Putamen (tissue), 1 donor: ENCODE data around the gene STON2.
A peak's percentile ranks its signal among the peaks of the same experiment; 100 is the strongest.

Source experiments
- DNase-seq: peaks from one replicate; pipeline ENCODE4 v3.0.0-alpha.2; 2016; ENCODE audit warnings: low spot score

The STON2 gene

GRCh38 chr14:81301813-81302212, 98.3 kb downstream of the STON2 start:
- no peak for DNase-seq

- no peak for DNase-seq
These were observed 98.8 kb downstream of the STON2 start for GRCh38 chr14:81301371-81301770.

GRCh38 chr14:81298911-81299310, 101.2 kb downstream of the STON2 start:
- no peak for DNase-seq

- DNase-seq, result no peak
These were observed 102.0 kb downstream of the STON2 start for GRCh38 chr14:81298122-81298521.

- DNase-seq, result no peak
These were observed 103.9 kb downstream of the STON2 start for GRCh38 chr14:81295958-81296923.

- no peak for DNase-seq
These were observed 110.6 kb downstream of the STON2 start for GRCh38 chr14:81289516-81289915.

- DNase-seq, result no peak
These were observed 113.4 kb downstream of the STON2 start for GRCh38 chr14:81286574-81287370.

- no peak for DNase-seq
These were observed 114.9 kb downstream of the STON2 start for GRCh38 chr14:81285245-81285644.

GRCh38 chr14:81281332-81281731, 118.8 kb downstream of the STON2 start:
- DNase-seq, result no peak

GRCh38 chr14:81280136-81280791, 119.9 kb downstream of the STON2 start:
- DNase-seq, result no peak

- DNase-seq, result no peak
These were observed 123.0 kb downstream of the STON2 start for GRCh38 chr14:81277096-81277495.

- no peak for DNase-seq
These were observed 123.8 kb downstream of the STON2 start for GRCh38 chr14:81276073-81277069.

- peak; percentile 23 for DNase-seq
These were observed 124.6 kb downstream of the STON2 start for GRCh38 chr14:81275305-81276072.

GRCh38 chr14:81273961-81274575, 126.1 kb downstream of the STON2 start:
- no peak for DNase-seq

- DNase-seq, result no peak
These were observed 126.6 kb downstream of the STON2 start for GRCh38 chr14:81273521-81273920.

GRCh38 chr14:81272317-81272716, 127.8 kb downstream of the STON2 start:
- DNase-seq, result no peak

- DNase-seq, result no peak
These were observed 130.1 kb downstream of the STON2 start for GRCh38 chr14:81269979-81270375.

- peak; percentile 39 for DNase-seq
These were observed 130.8 kb downstream of the STON2 start for GRCh38 chr14:81269100-81269978.

- DNase-seq, result no peak
These were observed 132.1 kb downstream of the STON2 start for GRCh38 chr14:81268016-81268416.
